Activated T-helper 1 cell treated with Interleukin-2 at 50 U/mL for 16 hours (primary cell): ENCODE measurements around the gene PTPN11.

Experiments used
- DNase-seq: peaks from one replicate; pipeline ENCODE4 v3.0.0-alpha.2; 2020; ENCODE audit warnings: low read depth

PTPN11 gene

GRCh38 chr12:112543751-112544150 lies 125.0 kb downstream of the PTPN11 start:
- no peak for DNase-seq

GRCh38 chr12:112546339-112546738 lies 127.6 kb downstream of the PTPN11 start:
- DNase-seq = no peak

GRCh38 chr12:112546996-112547395 lies 128.2 kb downstream of the PTPN11 start:
- DNase-seq = no peak

- DNase-seq = no peak
These were observed 130.3 kb downstream of the PTPN11 start for GRCh38 chr12:112549031-112549430.

- no peak for DNase-seq
These were observed 132.9 kb downstream of the PTPN11 start for GRCh38 chr12:112551681-112552080.

GRCh38 chr12:112555621-112556233 lies 137.0 kb downstream of the PTPN11 start:
- DNase-seq = no peak

GRCh38 chr12:112557951-112558630 lies 139.3 kb downstream of the PTPN11 start:
- DNase-seq = no peak
